Measurements from ENCODE around the gene CFAP68.

- TF ChIP-seq ZSCAN16 (tag by site-specific recombination; IDR thresholded peaks at IDR 0.05) (no peak), CTCF (tag by site-specific recombination; IDR thresholded peaks at IDR 0.05) (no peak), ZNF791 (tag by site-specific recombination; IDR thresholded peaks at IDR 0.05) (no peak), SP7 (tag by site-specific recombination; IDR thresholded peaks at IDR 0.05) (no peak), PATZ1 (tag by site-specific recombination; IDR thresholded peaks at IDR 0.05) (no peak), ZNF133 (tag by site-specific recombination; IDR thresholded peaks at IDR 0.05) (no peak), ZNF184 (tag by site-specific recombination; IDR thresholded peaks at IDR 0.05) (no peak)
These were observed 39.2 kb upstream of the CFAP68 start for GRCh38 chr11:111840143-111840542.
